Stimulated activated naive B cell treated with anti-CD40 and anti-IgM and Interleukin-4, amounts not matched to agents 10 μg/mL and 1 μg/mL and 100 μg/mL, for 72 hours (primary cell): Measurements from ENCODE around the gene NT5C.

Source experiments
- ATAC-seq, 2 donors: fragments of 150-1000 bp; cut with Tn5 transposase; replicated peaks; 2 replicates each; pipeline ENCODE4 v1.10.0; 2021; ENCODE audit warnings: moderate library complexity in 1 of 2
- DNase-seq: peaks from one replicate; pipeline ENCODE4 v3.0.0; 2021
- H3K27ac Mint-ChIP-seq: one replicate; pipeline ENCODE4 v1.8.0; 2022; ENCODE audit warnings: mild to moderate bottlenecking, mixed read lengths
- H3K27me3 Mint-ChIP-seq, 2 donors: one replicate each; pipeline ENCODE4 v1.8.0; 2022; ENCODE audit warnings: mixed read lengths in 2 of 2
- H3K36me3 Mint-ChIP-seq, 2 donors: one replicate each; pipeline ENCODE4 v1.8.0; 2022; ENCODE audit warnings: mixed read lengths in 2 of 2, mild to moderate bottlenecking in 1 of 2
- H3K4me1 Mint-ChIP-seq, 2 donors: one replicate each; pipeline ENCODE4 v1.8.0; 2022; ENCODE audit warnings: mixed read lengths in 2 of 2, mild to moderate bottlenecking in 1 of 2
- H3K4me3 Mint-ChIP-seq, 2 donors: one replicate each; pipeline ENCODE4 v1.8.0; 2022; ENCODE audit warnings: mild to moderate bottlenecking in 2 of 2, mixed read lengths in 2 of 2, moderate library complexity in 1 of 2
- H3K9me3 Mint-ChIP-seq, 2 donors: one replicate each; pipeline ENCODE4 v1.8.0; 2022; ENCODE audit warnings: mixed read lengths in 2 of 2, mild to moderate bottlenecking in 1 of 2

The NT5C gene

GRCh38 chr17:75099881-75100595 lies 31.5 kb downstream of the NT5C start:
- Mint-ChIP-seq H3K27me3 (no peaks in the 10 kb centered on the region), H3K4me3 (no peak overlapping the region), H3K27ac (no peak overlapping the region), H3K36me3 (peaks cover 0 to 4% of the 10 kb centered on the region in 2 donors), H3K9me3 (peaks cover 0 to 4% of the 10 kb centered on the region in 2 donors), H3K4me1 (peaks cover 15 to 17% of the 10 kb centered on the region in 2 donors)
- DNase-seq (no peak), ATAC-seq (no peak)

- H3K4me1 Mint-ChIP-seq, result peaks cover 14 to 17% of the 10 kb centered on the region in 2 donors
- H3K27ac Mint-ChIP-seq, result no peak overlapping the region
- no peaks in the 10 kb centered on the region for H3K27me3 Mint-ChIP-seq
- no peak for ATAC-seq
- H3K36me3 Mint-ChIP-seq, result peaks cover 0 to 4% of the 10 kb centered on the region in 2 donors
- peaks cover 0 to 4% of the 10 kb centered on the region in 2 donors for H3K9me3 Mint-ChIP-seq
- no peak overlapping the region for H3K4me3 Mint-ChIP-seq
- DNase-seq, result no peak
Measured at GRCh38 chr17:75098861-75099260, 32.7 kb downstream of the NT5C start.

DNA sequence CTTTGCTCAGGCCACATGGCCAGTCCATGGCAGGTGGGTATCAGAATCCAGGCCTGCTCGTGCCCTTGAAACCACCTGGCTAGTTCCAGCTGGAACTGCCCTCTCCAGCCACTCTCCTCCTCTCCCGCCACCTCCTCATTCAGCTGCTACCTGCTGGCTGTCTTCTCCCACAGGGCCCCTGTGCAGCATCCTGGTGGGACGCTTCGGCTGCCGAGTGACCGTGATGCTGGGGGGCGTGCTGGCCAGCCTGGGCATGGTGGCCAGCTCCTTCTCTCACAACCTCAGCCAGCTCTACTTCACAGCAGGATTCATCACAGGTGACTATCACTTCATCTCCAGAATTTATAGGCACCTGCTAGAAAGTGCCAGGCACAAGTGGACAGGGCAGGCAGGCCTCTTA lies 33.7 kb downstream of the NT5C start:
- no peak overlapping the region for H3K4me3 Mint-ChIP-seq
- H3K27ac Mint-ChIP-seq, result no peak overlapping the region
- ATAC-seq, result no peak
- H3K27me3 Mint-ChIP-seq, result no peaks in the 10 kb centered on the region
- no peak for DNase-seq
- H3K36me3 Mint-ChIP-seq, result peaks cover 0 to 4% of the 10 kb centered on the region in 2 donors
- H3K4me1 Mint-ChIP-seq, result peaks cover 13 to 17% of the 10 kb centered on the region in 2 donors
- peaks cover 0 to 4% of the 10 kb centered on the region in 2 donors for H3K9me3 Mint-ChIP-seq

GRCh38 chr17:75096082-75096625 lies 35.4 kb downstream of the NT5C start:
- Mint-ChIP-seq H3K27me3 (peaks cover 0 to under 1% of the 10 kb centered on the region in 2 donors), H3K4me3 (no peak overlapping the region), H3K4me1 (peaks cover 7 to 11% of the 10 kb centered on the region in 2 donors), H3K9me3 (no peaks in the 10 kb centered on the region), H3K36me3 (no peaks in the 10 kb centered on the region), H3K27ac (no peak overlapping the region)
- DNase-seq (no peak), ATAC-seq (peak; percentile 59 to 78)

- H3K4me1 Mint-ChIP-seq, result peaks cover 7 to 11% of the 10 kb centered on the region in 2 donors
- peaks cover 0 to 6% of the 10 kb centered on the region in 2 donors for H3K27me3 Mint-ChIP-seq
- no peak overlapping the region for H3K27ac Mint-ChIP-seq
- H3K36me3 Mint-ChIP-seq, result no peaks in the 10 kb centered on the region
- DNase-seq (no peak), ATAC-seq (no peak)
- H3K4me3 Mint-ChIP-seq, result no peak overlapping the region
- H3K9me3 Mint-ChIP-seq, result no peaks in the 10 kb centered on the region
Measured at GRCh38 chr17:75094871-75095399, 36.6 kb downstream of the NT5C start.

DNA sequence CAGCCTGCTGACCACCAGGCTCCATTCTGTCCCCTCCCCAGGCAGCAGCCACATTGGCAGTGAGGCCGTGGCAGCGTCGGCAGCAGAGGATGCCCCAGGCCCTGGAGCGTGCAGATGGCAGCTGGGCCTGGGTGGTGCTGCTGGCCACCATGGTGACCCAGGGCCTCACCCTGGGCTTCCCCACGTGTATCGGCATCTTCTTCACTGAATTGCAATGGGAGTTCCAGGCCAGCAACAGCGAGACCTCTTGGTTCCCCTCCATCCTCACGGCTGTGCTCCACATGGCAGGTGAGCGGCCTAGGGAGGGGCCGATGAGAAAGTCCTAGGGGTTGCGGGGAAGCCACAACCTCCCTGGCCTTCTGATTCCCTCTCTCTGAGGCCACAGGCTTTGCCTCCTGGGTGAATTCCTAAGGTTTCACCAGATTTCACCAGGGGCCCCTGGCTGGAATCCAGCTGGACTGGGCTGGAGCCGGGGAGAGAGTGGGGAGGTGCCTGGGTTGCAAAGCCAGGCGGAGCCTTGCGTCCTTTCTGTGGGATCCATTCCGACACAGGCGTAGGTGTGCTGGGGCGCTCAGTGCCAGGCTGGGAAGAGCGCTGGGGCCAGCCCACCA lies 37.9 kb downstream of the NT5C start:
- Mint-ChIP-seq H3K36me3 (no peaks in the 10 kb centered on the region), H3K4me1 (peaks cover 7 to 8% of the 10 kb centered on the region in 2 donors), H3K9me3 (no peaks in the 10 kb centered on the region), H3K27me3 (peaks cover 0 to 6% of the 10 kb centered on the region in 2 donors), H3K27ac (no peak overlapping the region), H3K4me3 (no peak overlapping the region)
- ATAC-seq (no peak), DNase-seq (no peak)

DNA sequence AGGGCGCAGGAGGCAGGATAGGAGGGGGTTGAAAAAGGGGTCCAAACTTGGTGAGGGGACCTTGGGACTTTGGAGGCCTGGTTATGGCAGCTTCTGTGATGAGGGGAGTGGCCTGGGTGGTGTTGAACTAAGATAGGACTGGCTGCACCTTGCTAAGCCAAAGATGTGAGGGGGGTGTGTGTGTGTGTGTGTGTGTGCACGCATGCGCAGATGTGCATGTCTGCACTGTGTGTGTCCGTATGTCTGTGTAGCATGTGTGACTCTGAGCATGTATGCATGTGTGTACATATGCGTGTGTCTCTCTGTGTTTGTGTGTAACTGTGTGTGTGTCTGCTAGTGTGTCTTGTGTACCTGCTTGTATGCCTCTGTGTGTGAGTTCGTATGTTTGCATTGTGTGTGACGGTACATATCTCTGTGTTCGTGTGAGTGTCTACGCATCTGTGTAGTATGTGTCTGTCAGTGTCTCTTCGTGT lies 39.7 kb downstream of the NT5C start:
- DNase-seq (no peak), ATAC-seq (no peak)
- no peak overlapping the region for H3K4me3 Mint-ChIP-seq
- no peaks in the 10 kb centered on the region for H3K9me3 Mint-ChIP-seq
- H3K27me3 Mint-ChIP-seq, result peaks cover 0 to 6% of the 10 kb centered on the region in 2 donors
- no peak overlapping the region for H3K27ac Mint-ChIP-seq
- no peaks in the 10 kb centered on the region for H3K36me3 Mint-ChIP-seq
- H3K4me1 Mint-ChIP-seq, result peaks cover 12 to 17% of the 10 kb centered on the region in 2 donors

GRCh38 chr17:75090871-75091854 lies 40.4 kb downstream of the NT5C start:
- Mint-ChIP-seq H3K27ac (peak overlapping the region; percentile 63), H3K4me1 (peaks cover 17 to 21% of the 10 kb centered on the region in 2 donors), H3K27me3 (peaks cover 4 to 6% of the 10 kb centered on the region in 2 donors), H3K36me3 (no peaks in the 10 kb centered on the region), H3K4me3 (no peak overlapping the region), H3K9me3 (no peaks in the 10 kb centered on the region)
- DNase-seq, result no peak
- ATAC-seq, result no peak

GRCh38 chr17:75088465-75089417 lies 42.8 kb downstream of the NT5C start:
- no peaks in the 10 kb centered on the region for H3K9me3 Mint-ChIP-seq
- no peak for DNase-seq
- H3K4me1 Mint-ChIP-seq, result peaks cover 17% of the 10 kb centered on the region in 2 donors
- peak; percentile 20 to 21 for ATAC-seq
- H3K36me3 Mint-ChIP-seq, result no peaks in the 10 kb centered on the region
- peaks cover 4 to 6% of the 10 kb centered on the region in 2 donors for H3K27me3 Mint-ChIP-seq
- H3K4me3 Mint-ChIP-seq, result peak overlapping the region; percentile 82 to 86
- H3K27ac Mint-ChIP-seq, result no peak overlapping the region

DNA sequence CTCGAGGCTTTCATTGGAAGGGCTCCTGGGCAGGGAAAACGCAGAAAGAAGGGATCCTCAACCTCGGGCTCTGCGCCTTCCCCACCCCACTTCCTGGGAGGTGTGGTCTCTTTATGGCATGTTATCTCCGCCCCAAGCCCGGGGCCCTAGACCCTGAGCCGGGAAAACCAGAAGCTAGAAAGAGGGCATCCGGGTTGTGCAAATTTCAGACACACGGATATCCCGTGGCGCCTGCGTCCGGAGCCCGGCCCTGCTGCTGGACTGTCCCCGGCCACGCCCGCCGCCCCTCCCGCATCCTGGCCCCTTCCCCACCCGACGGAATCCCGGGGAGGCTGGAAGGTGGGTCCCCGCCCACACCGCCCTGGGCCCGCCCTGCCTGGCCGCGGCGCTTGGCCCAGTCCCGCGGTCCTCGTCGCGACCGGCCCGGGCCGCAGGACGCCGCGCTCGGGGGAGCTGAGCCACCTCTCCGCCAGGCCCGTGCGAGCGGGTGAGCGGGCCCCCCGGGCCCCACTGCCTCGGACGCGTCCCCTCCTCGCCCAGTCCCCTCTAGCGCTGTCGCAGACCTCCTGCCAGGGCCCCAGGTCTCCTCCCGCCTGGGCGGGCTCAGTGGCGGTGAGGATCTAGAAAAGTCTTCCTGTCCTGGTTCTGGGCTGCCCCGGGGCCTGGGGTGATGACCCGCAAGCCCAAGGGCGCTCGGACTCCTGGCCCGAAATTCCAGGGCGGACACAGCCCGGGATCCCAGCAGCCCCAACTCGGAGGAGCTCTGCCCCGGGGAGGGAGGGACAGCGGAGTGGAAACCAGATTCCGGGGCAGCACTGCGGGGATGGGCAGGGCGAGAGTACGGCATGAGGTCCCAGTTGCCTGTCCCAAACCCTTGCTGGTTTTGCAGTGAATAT lies 43.7 kb downstream of the NT5C start, which contains the start of gene SLC16A5:
TSS of gene SLC16A5 (plus strand) at position 397 of the 896 bp plus-strand sequence. CDS start 5,683 bp downstream, outside the sequence.
- Mint-ChIP-seq H3K4me3 (peak within 1 kb of the TSS; percentile 82 to 86), H3K9me3 (no peaks in the 10 kb centered on the region), H3K4me1 (peaks cover 17% of the 10 kb centered on the region in 2 donors), H3K36me3 (no peaks in the 10 kb centered on the region), H3K27ac (peak within 1 kb of the TSS; percentile 89), H3K27me3 (peaks cover 4 to 7% of the 10 kb centered on the region in 2 donors)
- DNase-seq (no peak), ATAC-seq (peak; percentile 64 to 70)

DNA sequence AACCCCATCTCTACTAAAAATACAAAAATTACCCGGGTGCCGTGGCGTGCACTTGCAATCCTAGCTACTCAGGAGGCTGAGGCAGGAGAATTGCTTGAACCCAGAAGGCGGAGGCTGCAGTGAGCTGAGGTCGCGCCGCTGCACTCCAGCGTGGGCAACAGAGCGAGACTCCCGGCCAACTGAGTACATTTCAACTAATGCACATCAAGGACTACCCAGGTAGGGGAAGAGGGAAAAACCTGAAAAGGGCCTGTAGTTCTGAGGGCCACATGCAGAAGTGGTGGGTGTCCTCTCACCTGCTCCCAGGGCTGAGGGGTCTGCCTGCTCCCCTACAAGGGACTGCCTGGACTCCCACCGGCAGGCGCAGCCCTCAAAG lies 44.4 kb downstream of the NT5C start:
- H3K36me3 Mint-ChIP-seq, result no peaks in the 10 kb centered on the region
- ATAC-seq, result peak in 1 of 2 donors; percentile 1
- H3K4me3 Mint-ChIP-seq, result peak overlapping the region; percentile 64 to 86
- H3K9me3 Mint-ChIP-seq, result no peaks in the 10 kb centered on the region
- H3K27me3 Mint-ChIP-seq, result peaks cover 10 to 14% of the 10 kb centered on the region in 2 donors
- peaks cover 15 to 17% of the 10 kb centered on the region in 2 donors for H3K4me1 Mint-ChIP-seq
- peak overlapping the region; percentile 25 for H3K27ac Mint-ChIP-seq
- DNase-seq, result no peak
